ENCODE results near the gene COQ2.

Gene COQ2

GRCh38 chr4:83252782-83253405, 31.7 kb downstream of the COQ2 start:
- Histone ChIP-seq H3K9me3 (ENCODE audit: control insufficient read depth, low read length) (no peaks in the 10 kb centered on the region), H3K4me1 (ENCODE audit: control insufficient read depth, insufficient read depth, low read length) (peaks cover 8% of the 10 kb centered on the region), H3K4me3 (ENCODE audit: insufficient read depth, low read depth, low read length) (no peak overlapping the region), H3K27ac (ENCODE audit: insufficient read depth, low read depth, low read length, poor library complexity, severe bottlenecking) (no peak overlapping the region), H3K27me3 (ENCODE audit: control insufficient read depth, insufficient read depth, low read length, poor library complexity, severe bottlenecking) (no peaks in the 10 kb centered on the region), H3K36me3 (ENCODE audit: control insufficient read depth, insufficient read depth, low read length) (no peaks in the 10 kb centered on the region)
- WGBS, 2 experiments = 52 to 63% methylated on average over 5 to 6 of the region's 7 CpGs

GRCh38 chr4:83251447-83251830, 33.2 kb downstream of the COQ2 start:
- WGBS, 2 experiments = 94 to 97% methylated on average over 2 of the region's 2 CpGs
- Histone ChIP-seq H3K27me3 (ENCODE audit: control insufficient read depth, insufficient read depth, low read length, poor library complexity, severe bottlenecking) (no peaks in the 10 kb centered on the region), H3K9me3 (ENCODE audit: control insufficient read depth, low read length) (no peaks in the 10 kb centered on the region), H3K4me3 (ENCODE audit: insufficient read depth, low read depth, low read length) (no peak overlapping the region), H3K4me1 (ENCODE audit: control insufficient read depth, insufficient read depth, low read length) (peaks cover 8% of the 10 kb centered on the region), H3K27ac (ENCODE audit: insufficient read depth, low read depth, low read length, poor library complexity, severe bottlenecking) (no peak overlapping the region), H3K36me3 (ENCODE audit: control insufficient read depth, insufficient read depth, low read length) (no peaks in the 10 kb centered on the region)

- no peaks in the 10 kb centered on the region for H3K9me3 ChIP-seq (ENCODE audit: control insufficient read depth, low read length)
- no peaks in the 10 kb centered on the region for H3K36me3 ChIP-seq (ENCODE audit: control insufficient read depth, insufficient read depth, low read length)
- peaks cover 8% of the 10 kb centered on the region for H3K4me1 ChIP-seq (ENCODE audit: control insufficient read depth, insufficient read depth, low read length)
- no peak overlapping the region for H3K27ac ChIP-seq (ENCODE audit: insufficient read depth, low read depth, low read length, poor library complexity, severe bottlenecking)
- WGBS, 2 experiments = 70 to 71% methylated on average over 7 of the region's 7 CpGs
- no peak overlapping the region for H3K4me3 ChIP-seq (ENCODE audit: insufficient read depth, low read depth, low read length)
- no peaks in the 10 kb centered on the region for H3K27me3 ChIP-seq (ENCODE audit: control insufficient read depth, insufficient read depth, low read length, poor library complexity, severe bottlenecking)
Observed at GRCh38 chr4:83250687-83251446, 33.7 kb downstream of the COQ2 start.

- 89% methylated on average over 5 of the region's 5 CpGs for WGBS, 2 experiments
- Histone ChIP-seq H3K9me3 (ENCODE audit: control insufficient read depth, low read length) (no peaks in the 10 kb centered on the region), H3K27me3 (ENCODE audit: control insufficient read depth, insufficient read depth, low read length, poor library complexity, severe bottlenecking) (no peaks in the 10 kb centered on the region), H3K4me1 (ENCODE audit: control insufficient read depth, insufficient read depth, low read length) (peaks cover 8% of the 10 kb centered on the region), H3K36me3 (ENCODE audit: control insufficient read depth, insufficient read depth, low read length) (no peaks in the 10 kb centered on the region), H3K27ac (ENCODE audit: insufficient read depth, low read depth, low read length, poor library complexity, severe bottlenecking) (no peak overlapping the region), H3K4me3 (ENCODE audit: insufficient read depth, low read depth, low read length) (no peak overlapping the region)
Observed at GRCh38 chr4:83248486-83248885, 36.1 kb downstream of the COQ2 start.

GRCh38 chr4:83247415-83248357, 36.9 kb downstream of the COQ2 start:
- Histone ChIP-seq H3K27me3 (ENCODE audit: control insufficient read depth, insufficient read depth, low read length, poor library complexity, severe bottlenecking) (no peaks in the 10 kb centered on the region), H3K9me3 (ENCODE audit: control insufficient read depth, low read length) (no peaks in the 10 kb centered on the region), H3K36me3 (ENCODE audit: control insufficient read depth, insufficient read depth, low read length) (no peaks in the 10 kb centered on the region), H3K27ac (ENCODE audit: insufficient read depth, low read depth, low read length, poor library complexity, severe bottlenecking) (no peak overlapping the region), H3K4me3 (ENCODE audit: insufficient read depth, low read depth, low read length) (no peak overlapping the region), H3K4me1 (ENCODE audit: control insufficient read depth, insufficient read depth, low read length) (peaks cover 8% of the 10 kb centered on the region)
- 93 to 95% methylated on average over 12 of the region's 12 CpGs for WGBS, 2 experiments

- H3K4me3 ChIP-seq (ENCODE audit: insufficient read depth, low read depth, low read length) = no peak overlapping the region
- H3K9me3 ChIP-seq (ENCODE audit: control insufficient read depth, low read length) = no peaks in the 10 kb centered on the region
- 95 to 96% methylated on average over 1 of the region's 1 CpG for WGBS, 2 experiments
- no peaks in the 10 kb centered on the region for H3K4me1 ChIP-seq (ENCODE audit: control insufficient read depth, insufficient read depth, low read length)
- H3K27ac ChIP-seq (ENCODE audit: insufficient read depth, low read depth, low read length, poor library complexity, severe bottlenecking) = no peak overlapping the region
- H3K36me3 ChIP-seq (ENCODE audit: control insufficient read depth, insufficient read depth, low read length) = no peaks in the 10 kb centered on the region
- H3K27me3 ChIP-seq (ENCODE audit: control insufficient read depth, insufficient read depth, low read length, poor library complexity, severe bottlenecking) = no peaks in the 10 kb centered on the region
Observed at GRCh38 chr4:83241132-83241531, 43.5 kb downstream of the COQ2 start.

- Histone ChIP-seq H3K27ac (ENCODE audit: insufficient read depth, low read depth, low read length, poor library complexity, severe bottlenecking) (no peak overlapping the region), H3K4me3 (ENCODE audit: insufficient read depth, low read depth, low read length) (no peak overlapping the region), H3K9me3 (ENCODE audit: control insufficient read depth, low read length) (no peaks in the 10 kb centered on the region), H3K36me3 (ENCODE audit: control insufficient read depth, insufficient read depth, low read length) (no peaks in the 10 kb centered on the region), H3K27me3 (ENCODE audit: control insufficient read depth, insufficient read depth, low read length, poor library complexity, severe bottlenecking) (no peaks in the 10 kb centered on the region), H3K4me1 (ENCODE audit: control insufficient read depth, insufficient read depth, low read length) (no peaks in the 10 kb centered on the region)
- WGBS, 2 experiments = 97 to 98% methylated on average over 3 to 4 of the region's 4 CpGs
Observed at GRCh38 chr4:83240379-83240875, 44.2 kb downstream of the COQ2 start.

- H3K9me3 ChIP-seq (ENCODE audit: control insufficient read depth, low read length) = no peaks in the 10 kb centered on the region
- H3K4me3 ChIP-seq (ENCODE audit: insufficient read depth, low read depth, low read length) = no peak overlapping the region
- no peaks in the 10 kb centered on the region for H3K27me3 ChIP-seq (ENCODE audit: control insufficient read depth, insufficient read depth, low read length, poor library complexity, severe bottlenecking)
- WGBS, 2 experiments = 91 to 94% methylated on average over 4 of the region's 4 CpGs
- no peak overlapping the region for H3K27ac ChIP-seq (ENCODE audit: insufficient read depth, low read depth, low read length, poor library complexity, severe bottlenecking)
- H3K4me1 ChIP-seq (ENCODE audit: control insufficient read depth, insufficient read depth, low read length) = no peaks in the 10 kb centered on the region
- H3K36me3 ChIP-seq (ENCODE audit: control insufficient read depth, insufficient read depth, low read length) = no peaks in the 10 kb centered on the region
Observed at GRCh38 chr4:83238393-83239248, 46.0 kb downstream of the COQ2 start.

- Histone ChIP-seq H3K4me3 (ENCODE audit: insufficient read depth, low read depth, low read length) (no peak overlapping the region), H3K27me3 (ENCODE audit: control insufficient read depth, insufficient read depth, low read length, poor library complexity, severe bottlenecking) (no peaks in the 10 kb centered on the region), H3K4me1 (ENCODE audit: control insufficient read depth, insufficient read depth, low read length) (no peaks in the 10 kb centered on the region), H3K27ac (ENCODE audit: insufficient read depth, low read depth, low read length, poor library complexity, severe bottlenecking) (no peak overlapping the region), H3K9me3 (ENCODE audit: control insufficient read depth, low read length) (no peaks in the 10 kb centered on the region), H3K36me3 (ENCODE audit: control insufficient read depth, insufficient read depth, low read length) (no peaks in the 10 kb centered on the region)
- 95 to 98% methylated on average over 2 of the region's 2 CpGs for WGBS, 2 experiments
Observed at GRCh38 chr4:83237591-83237990, 47.0 kb downstream of the COQ2 start.

All from ectodermal cell (in vitro differentiated cells).